Ramos (cell line): Measurements from ENCODE around the gene KLHL2.
"Not testable (repeated sequence)": the region's sequence is repeated elsewhere in the genome, so short reads cannot be mapped to it uniquely, and the experiment has no call there.

Experiments used
- in situ Hi-C: fragments of 300-500 bp; cut with MboI; formaldehyde crosslinking; loops from one replicate; pipeline ENCODE4 v1.14.3; 2022; ENCODE audit warnings: low sequenced_read_pairs; ENCODE audit not compliant: unreplicated experiment

Gene KLHL2

GRCh38 chr4:165284697-165285096, 77.3 kb downstream of the KLHL2 start:
- in situ Hi-C loops: not testable (repeated sequence)

DNA sequence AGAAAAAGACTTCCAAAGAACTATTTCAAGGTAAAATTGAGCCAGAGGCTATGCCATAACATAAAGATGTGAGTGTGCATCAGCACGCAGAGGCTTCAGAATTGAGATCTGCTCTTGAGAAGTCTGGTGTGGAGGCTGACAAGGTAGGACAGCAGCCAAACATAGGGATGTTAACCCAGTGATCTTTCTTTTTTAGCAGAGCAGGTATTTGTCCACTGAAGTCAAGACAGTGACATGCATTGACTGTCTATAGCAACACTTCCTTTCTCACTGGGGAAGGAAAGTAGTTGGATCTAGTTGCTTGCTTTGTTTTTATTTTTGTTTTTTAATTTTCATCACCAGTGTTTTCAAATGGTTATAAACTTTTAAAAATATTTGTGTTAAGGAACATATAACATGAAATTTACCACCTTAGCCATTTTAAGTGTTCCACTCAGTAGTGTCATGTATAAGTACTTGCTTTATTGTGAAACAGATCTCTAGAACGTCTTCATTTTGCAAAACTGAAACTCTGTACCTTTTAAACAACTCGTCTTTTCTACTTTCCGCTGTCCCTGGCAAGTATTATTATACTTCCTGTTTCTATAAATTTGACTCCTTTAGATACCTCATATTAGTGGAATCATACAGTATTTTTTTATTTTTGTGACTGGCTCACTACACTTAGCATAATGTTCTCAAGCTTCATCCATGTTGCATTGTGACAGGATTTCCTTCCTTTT, 79.4 kb downstream of the KLHL2 start:
- in situ Hi-C loops: not testable (repeated sequence)

GRCh38 chr4:165288226-165288625, 80.9 kb downstream of the KLHL2 start:
- in situ Hi-C loops: no loop called here

DNA sequence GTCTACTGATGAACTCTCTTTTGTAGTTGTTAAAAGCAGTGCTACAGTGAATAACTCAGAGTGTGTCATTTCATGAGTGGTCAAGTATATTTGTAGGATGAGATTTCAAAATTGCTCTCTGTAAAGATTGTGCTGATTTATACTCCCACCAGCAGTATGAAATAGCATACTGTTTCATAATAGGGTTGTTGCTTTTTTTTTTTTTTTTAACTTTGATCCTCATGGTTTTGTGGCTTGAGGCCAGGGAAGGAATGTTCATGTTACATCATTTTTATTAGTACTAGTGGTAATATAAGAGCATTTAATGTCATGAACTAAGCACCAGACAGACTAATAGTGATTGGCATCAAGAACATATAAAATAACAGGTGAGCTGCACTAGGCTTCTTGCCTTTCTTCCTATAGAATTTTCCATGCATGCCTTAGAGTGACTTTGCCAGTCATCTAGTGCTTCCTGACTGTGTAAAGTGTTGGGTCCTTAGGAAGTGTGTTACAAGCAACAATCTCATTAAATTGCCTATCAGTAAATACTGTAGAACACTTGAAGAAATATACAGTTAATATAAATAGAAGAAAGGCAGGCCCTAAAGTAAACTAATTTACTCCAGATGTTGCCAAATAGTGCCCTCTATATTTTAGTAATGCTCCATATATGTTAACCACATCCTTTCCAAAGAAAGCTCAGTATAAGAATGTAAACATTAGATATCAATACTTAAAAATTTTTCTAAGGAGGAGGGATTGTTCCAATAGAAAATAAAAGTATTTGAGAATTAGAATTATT, 81.5 kb downstream of the KLHL2 start:
- in situ Hi-C loops: no loop called here

- in situ Hi-C loops: no loop called here
These were observed 82.0 kb downstream of the KLHL2 start for GRCh38 chr4:165289423-165289785.

- in situ Hi-C loops: no loop called here
These were observed 85.7 kb downstream of the KLHL2 start for GRCh38 chr4:165293061-165293460.

DNA sequence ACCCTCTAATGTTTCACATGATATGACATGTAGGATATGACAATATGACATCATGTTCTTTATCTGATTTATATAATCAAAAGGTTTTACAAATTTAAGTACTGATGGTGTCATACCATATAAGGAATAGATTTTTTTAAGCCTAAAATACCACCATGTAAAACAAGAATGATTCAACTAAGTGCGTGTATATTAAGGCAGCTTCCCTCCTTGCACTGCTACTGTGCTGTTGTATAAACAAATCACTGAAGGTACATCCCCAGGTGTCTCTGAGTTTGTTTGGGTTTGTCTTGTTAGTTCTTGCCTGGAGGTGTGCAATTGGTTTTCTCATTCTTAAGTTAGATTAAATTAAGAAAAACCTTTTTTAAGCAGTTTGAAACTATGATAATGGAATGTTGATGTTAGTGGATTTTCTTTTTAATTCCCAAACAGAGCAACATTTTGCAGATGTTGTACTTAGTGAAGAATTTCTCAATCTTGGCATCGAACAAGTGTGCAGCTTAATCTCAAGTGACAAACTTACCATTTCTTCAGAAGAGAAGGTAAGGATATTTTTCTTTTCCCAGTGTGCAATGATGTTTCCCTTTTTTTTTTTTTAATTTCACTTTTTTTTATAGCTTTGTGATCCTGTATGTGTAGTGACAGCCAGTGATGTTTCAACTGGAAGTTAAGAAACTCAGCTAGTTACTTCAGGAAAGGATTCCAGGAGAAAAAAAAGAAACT, 86.7 kb downstream of the KLHL2 start:
- in situ Hi-C loops: no loop called here

- in situ Hi-C loops: no loop called here
These were observed 87.5 kb downstream of the KLHL2 start for GRCh38 chr4:165294907-165295306.

- in situ Hi-C loops: no loop called here
These were observed 90.3 kb downstream of the KLHL2 start for GRCh38 chr4:165297626-165298025.

DNA sequence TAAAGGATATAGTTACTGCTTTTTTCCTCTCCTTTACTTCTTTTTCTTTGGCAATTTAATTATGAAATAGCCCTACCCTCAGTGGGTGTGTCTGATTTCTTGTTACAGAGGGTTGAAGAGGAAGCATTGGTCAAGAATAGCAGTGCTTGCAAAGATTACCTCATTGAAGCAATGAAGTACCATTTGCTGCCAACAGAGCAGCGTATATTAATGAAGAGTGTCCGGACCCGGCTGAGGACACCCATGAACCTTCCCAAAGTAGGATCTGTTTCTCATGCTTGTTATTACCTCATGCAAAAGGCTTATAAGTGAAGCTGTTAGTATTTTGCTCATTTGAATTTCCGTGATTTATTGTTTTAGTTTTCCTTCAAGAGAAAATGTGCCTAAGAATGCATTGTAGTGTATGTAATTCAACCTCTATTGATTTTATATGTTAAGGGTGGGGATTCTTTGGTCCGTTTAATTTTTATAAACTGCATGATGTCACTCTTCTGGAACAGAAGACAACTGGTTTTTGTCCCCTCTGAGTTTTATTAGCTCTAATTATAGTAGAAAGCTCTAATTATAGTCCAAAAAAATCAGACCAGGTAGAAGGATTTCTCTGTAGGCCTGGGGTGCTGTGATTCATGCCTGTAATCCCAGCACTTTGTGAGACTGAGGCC, 92.2 kb downstream of the KLHL2 start:
- in situ Hi-C loops: no loop called here

- in situ Hi-C loops: no loop called here
These were observed 94.5 kb downstream of the KLHL2 start for GRCh38 chr4:165301833-165302232.

- in situ Hi-C loops: no loop called here
These were observed 95.3 kb downstream of the KLHL2 start for GRCh38 chr4:165302658-165303057.

GRCh38 chr4:165308166-165308565, 100.8 kb downstream of the KLHL2 start:
- in situ Hi-C loops: no loop called here

- in situ Hi-C loops: no loop called here
These were observed 101.2 kb downstream of the KLHL2 start for GRCh38 chr4:165308606-165309005.

GRCh38 chr4:165309456-165309855, 102.1 kb downstream of the KLHL2 start:
- in situ Hi-C loops: no loop called here

- in situ Hi-C loops: no loop called here
These were observed 105.1 kb downstream of the KLHL2 start for GRCh38 chr4:165312506-165312905.

- in situ Hi-C loops: no loop called here
These were observed 111.7 kb downstream of the KLHL2 start for GRCh38 chr4:165319030-165319429.

- in situ Hi-C loops: no loop called here
These were observed 112.1 kb downstream of the KLHL2 start for GRCh38 chr4:165319509-165319908.

GRCh38 chr4:165324236-165324917, 117.0 kb downstream of the KLHL2 start:
- in situ Hi-C loops: no loop called here

DNA sequence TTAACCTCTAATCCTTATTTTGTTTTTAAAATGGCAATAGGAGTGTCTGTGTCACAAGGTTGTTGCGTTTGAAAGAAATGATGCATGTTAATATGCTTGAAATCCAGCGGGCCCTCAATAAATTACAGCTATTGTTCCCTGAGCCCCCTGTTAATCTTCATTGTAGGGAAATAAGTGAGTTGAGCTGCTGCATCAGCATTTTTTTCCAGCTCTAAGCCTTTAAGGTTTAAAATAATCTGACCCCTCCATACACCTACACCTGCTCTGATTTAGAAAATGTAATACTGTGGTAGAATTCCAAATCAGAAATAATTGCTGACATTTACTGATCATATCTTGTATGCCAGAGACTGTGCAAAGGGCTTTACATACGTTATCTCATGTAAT, 117.5 kb downstream of the KLHL2 start:
- in situ Hi-C loops: no loop called here
